Measurements from ENCODE around the gene ITGAE.
"Not testable (repeated sequence)": the region's sequence is repeated elsewhere in the genome, so short reads cannot be mapped to it uniquely, and the experiment has no call there.

The ITGAE gene

GRCh38 chr17:3795390-3796102 lies 5.4 kb downstream of the ITGAE start:
- DNase-seq (ENCODE audit: low spot score) = no peak

GRCh38 chr17:3794557-3795389 lies 6.2 kb downstream of the ITGAE start:
- DNase-seq (ENCODE audit: low spot score) = peak; percentile 44

DNA sequence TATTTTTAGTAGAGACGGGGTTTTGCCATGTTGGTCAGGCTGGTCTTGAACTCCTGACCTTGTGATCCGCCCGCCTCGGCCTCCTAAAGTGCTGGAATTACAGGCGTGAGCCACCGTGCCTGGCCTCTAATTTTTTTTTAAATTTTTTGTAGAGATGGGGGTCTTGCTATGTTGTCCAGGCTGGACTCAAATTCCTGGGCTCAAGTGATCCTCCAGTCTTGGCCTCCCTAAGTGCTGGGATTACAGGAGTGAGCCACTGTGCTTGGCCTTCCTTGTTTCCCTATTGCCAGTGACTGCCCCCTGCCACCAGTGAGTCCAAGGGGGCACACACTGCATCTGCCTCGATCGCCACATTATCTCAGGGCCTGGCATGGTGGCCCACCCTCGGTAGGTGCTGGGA lies 6.8 kb downstream of the ITGAE start:
- DNase-seq (ENCODE audit: low spot score) = not testable (repeated sequence)

- not testable (repeated sequence) for DNase-seq (ENCODE audit: low spot score)
Observed at GRCh38 chr17:3793258-3793657, 7.7 kb downstream of the ITGAE start.

DNA sequence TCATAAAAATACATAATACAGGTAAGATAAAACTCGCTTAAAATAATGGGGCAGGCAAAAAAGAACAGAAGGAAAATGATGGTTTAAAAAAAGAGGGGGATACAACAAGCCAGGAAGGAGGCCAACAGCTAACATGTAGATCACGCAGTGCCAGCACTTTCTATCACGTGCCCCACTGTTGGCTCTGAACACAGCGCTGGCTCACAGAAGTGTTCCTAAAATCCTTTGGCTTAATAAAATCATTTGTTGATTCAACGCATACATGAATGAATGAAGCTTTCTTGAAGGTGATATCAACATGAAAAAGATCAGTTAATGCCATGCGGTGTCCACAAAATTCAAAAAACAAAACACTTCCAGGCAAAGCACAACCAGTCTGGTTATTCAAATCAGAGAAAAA lies 8.5 kb downstream of the ITGAE start:
- DNase-seq (ENCODE audit: low spot score) = no peak

GRCh38 chr17:3788200-3788599 lies 12.8 kb downstream of the ITGAE start:
- DNase-seq (ENCODE audit: low spot score) = no peak

GRCh38 chr17:3785323-3785722 lies 15.7 kb downstream of the ITGAE start:
- not testable (repeated sequence) for DNase-seq (ENCODE audit: low spot score)

DNA sequence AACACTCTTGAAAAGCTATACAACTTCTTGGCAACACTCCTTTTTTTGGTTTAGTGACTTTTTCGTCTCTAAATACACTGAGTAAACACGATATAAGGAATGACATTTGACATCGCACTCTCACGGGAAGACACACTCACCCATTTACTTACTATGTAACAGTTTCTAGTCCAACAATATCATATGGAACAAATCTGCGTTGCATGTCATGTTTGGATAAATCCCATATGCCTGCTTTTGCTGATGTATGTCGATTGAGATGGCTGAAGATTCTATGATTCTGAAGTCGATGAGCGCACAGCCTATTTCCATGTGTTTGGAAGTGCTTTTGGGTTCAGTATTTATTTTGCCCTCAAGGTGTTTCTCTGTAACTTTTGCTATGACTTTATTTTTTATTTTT lies 18.2 kb downstream of the ITGAE start:
- no peak for DNase-seq (ENCODE audit: low spot score)

DNA sequence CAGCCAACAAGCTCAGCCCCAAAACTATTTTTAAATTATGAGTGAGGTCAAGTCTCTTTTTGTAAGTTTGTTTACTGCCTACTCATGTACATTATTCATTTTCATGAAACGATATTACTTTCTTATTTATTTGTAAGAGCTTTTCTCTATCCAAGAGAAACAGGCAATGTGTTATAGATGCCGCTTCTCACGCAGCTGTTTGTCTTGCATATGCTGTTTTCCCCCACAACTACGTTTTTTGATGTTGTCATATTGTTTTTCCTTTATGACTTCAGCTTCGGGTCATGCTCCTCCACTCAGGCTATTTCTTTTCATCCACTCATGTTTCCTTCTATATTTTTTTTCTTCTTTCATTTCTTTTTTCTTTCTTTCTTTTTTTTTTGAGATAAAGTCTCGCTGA lies 20.0 kb downstream of the ITGAE start:
- DNase-seq (ENCODE audit: low spot score) = no peak

GRCh38 chr17:3777366-3778120 lies 23.4 kb downstream of the ITGAE start:
- DNase-seq (ENCODE audit: low spot score) = no peak

DNA sequence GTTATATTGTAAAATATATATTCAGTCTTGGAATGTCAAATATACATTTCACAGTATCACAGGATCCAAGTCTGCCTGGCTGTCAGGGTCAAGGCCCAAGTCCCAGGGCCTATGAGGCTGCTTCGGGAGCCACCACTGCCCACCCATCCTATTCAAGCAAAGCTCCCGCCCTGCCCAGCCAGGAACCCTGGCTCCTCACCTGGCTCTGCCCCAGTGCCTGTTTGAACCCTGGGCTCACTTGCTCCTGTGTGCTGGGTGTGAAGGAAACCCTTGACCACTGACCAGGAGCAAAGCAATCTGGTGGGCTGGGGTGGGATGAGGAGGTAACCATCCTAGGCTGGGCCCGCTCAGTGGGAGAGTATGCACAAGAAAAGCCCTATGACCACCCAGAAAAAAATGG lies 27.0 kb downstream of the ITGAE start:
- no peak for DNase-seq (ENCODE audit: low spot score)

GRCh38 chr17:3773511-3773910 lies 27.5 kb downstream of the ITGAE start:
- DNase-seq (ENCODE audit: low spot score) = peak; percentile 76

DNA sequence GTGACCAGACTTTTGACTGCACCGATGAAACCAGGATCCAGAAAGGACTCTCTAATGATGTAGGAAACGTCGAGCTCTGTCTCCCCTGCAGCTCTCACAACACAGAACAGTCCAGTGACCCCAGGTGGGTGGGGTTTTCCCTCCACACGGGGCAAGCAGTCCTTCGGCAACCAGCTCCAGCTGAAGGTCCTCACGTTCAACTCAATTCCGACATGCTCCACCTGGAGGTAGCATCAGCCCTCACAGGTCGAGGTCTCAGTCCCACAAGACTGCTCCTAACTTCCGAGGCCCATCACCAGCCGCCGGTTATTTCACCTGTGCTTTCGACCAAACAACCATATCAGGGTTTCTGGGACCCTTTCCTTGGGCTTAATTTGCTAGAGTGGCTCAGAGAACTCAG lies 28.2 kb downstream of the ITGAE start:
- DNase-seq (ENCODE audit: low spot score) = no peak

GRCh38 chr17:3771140-3771539 lies 29.8 kb downstream of the ITGAE start:
- no peak for DNase-seq (ENCODE audit: low spot score)

DNA sequence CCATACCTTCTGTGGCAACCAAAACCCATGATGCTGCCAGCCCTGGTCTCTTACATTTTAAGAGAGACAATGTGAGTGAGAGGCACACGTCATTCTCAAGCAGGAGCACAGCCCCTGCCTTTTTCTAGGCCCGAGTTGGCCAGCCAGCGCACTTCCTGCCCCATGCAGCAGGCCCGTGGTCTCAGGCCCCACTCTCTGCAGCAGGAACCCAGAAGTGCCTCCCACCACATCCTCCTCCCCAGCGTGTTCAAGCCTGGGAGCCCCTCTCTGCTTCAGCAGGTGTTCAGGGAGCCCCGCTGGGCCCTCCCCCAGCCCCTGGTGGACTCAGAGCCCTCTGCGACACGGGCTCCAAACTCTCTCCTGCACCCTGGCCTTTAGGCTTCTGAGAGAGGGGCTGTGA lies 30.5 kb downstream of the ITGAE start:
- no peak for DNase-seq (ENCODE audit: low spot score)

- DNase-seq (ENCODE audit: low spot score) = no peak
Observed at GRCh38 chr17:3768769-3769168, 32.2 kb downstream of the ITGAE start.

DNA sequence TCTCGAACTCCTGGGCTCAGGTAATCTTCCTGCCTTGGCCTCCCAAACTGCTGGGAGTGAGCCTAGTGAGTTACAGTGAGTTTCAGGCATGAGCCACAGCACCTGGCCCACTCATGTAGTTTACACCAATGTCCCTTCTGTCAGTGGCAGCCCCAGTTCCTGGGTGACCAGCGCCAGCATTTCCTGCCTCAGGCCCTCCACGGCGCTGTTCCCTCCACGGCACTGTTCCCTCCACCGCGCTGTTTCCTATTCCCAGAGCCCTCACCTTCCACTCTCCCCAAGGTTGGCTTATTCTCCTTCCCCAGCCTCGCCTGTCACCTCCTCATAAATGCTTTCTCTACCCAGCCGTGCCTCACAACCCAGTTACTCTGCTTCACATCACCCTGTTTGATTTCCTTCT lies 32.6 kb downstream of the ITGAE start:
- DNase-seq (ENCODE audit: low spot score) = no peak

- no peak for DNase-seq (ENCODE audit: low spot score)
Observed at GRCh38 chr17:3766779-3767178, 34.2 kb downstream of the ITGAE start.

DNA sequence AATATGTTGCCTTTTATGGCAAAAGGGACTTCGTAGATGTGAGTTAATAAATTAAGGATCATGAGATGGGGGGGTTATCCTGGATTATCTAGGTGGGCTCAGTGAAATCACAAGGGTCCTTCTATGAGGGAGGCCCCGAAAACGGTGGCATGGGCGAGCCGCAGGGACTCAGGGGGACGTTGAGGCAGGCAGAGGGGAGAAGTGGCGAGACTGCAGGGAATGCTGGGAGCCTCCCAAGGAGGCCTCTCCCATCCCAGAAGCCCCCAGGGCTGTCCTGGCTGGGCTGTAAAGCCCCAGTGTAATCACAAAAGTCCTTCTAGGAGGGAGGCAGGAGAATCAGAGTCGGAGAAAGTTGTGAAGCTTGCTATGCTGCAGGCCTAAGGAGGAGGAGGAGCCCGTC lies 35.0 kb downstream of the ITGAE start:
- DNase-seq (ENCODE audit: low spot score) = no peak

DNA sequence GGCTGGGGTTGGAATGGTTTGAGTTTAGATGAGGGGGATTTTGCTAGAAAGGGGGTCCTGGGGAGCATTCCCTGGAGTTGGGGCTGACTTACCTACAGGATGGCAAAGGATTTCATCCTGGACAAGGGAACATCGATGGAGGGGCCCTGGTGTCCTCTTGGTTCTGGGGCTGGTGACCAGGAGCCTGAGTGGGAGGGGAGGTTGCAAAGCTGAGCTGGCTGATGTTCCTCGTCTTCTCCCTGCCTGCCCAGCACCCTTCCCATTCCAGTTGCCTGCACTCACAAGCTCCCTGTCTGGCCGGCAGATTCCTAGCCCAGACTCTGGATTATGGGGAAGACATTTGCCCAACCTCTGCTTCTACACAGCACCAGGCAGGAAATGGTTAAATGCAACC lies 37.2 kb downstream of the ITGAE start:
- no peak for DNase-seq (ENCODE audit: low spot score)

DNA sequence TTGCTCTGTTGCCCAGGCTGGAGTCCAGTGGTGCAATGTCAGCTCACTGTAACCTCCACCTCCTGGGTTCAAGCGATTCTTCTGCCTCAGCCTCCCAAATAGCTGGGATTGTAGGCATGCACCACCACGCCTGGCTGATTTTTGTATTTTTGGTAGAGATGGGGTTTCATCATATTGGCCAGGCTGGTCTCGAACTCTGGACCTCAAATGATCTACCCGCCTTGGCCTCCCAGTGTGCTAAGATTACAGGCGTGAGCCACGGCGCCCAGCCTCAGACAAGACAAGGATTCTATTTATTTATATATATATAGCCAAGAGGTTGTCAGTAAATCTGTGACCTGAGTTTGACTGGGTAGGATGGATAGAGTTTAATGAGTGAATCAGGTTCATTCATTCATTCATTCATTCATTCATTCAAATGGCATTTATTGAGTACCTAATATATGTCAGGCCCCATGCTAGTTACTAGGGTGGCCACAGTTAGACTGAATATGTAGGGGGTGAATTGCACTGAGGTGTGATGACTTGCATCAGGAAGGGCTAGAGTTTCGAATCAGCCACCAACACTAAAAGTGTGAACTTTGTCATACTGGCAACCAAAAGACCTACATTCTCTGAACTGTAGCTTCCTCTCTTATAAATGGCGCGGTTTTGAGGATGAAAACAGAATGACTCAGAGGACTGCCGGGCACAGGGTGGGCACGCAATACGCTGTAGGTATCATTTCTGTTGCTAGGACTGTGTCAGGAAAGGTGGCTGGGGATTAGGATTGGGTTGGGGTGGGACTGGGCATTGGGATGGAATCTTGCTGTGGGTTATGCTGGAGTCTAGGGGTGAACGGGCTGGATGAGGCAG lies 37.8 kb downstream of the ITGAE start:
- no peak for DNase-seq (ENCODE audit: low spot score)

DNA sequence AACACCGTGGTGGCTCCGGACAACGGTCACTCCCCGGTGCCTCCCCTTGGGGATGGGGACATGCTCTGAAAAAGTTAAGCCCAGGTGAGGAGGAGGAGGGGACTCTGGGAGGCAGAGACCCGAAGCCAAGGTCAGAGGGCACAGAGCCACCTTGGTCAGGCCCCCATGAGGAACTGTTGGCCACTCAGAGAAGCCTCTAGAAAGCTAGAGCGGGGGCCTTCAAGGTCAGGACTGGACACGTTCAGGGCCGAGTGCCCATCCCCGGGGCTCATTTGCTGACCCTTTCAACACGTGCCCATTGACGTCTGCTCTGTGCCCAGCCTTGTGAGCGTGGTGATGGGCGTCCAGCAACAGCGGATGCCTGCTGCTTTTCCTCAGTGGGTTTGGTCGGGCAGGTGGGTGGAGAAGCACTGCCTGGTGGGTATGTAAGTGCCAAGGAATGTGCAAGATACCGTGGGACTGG lies 39.0 kb downstream of the ITGAE start:
- no peak for DNase-seq (ENCODE audit: low spot score)

Data from AG20443 (cell line).